Measurements from ENCODE around the gene TIMM10.

The TIMM10 gene

DNA sequence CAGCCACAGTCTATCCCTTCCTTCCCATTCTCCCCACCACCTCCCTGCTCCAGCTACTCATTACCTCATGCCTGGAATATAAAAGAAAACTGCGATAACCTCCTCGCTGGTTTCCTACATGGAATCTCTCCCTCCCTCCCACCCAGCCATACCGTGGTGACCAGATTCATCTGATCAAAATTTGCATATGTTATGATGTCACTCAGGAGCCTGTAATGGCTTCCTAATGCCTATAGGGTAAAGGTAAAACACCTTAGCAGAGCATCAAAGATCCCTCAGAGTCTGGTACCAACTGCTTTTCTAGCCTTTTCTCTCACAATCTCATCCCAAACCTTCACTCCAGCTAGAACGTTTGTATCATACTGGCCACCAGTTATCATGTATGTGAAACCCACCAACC lies 50.6 kb downstream of the TIMM10 start:
- H3K36me3 ChIP-seq (ENCODE audit: control insufficient read depth, insufficient read depth, low read length, severe bottlenecking) = no peaks in the 10 kb centered on the region
- H3K4me1 ChIP-seq (ENCODE audit: control insufficient read depth, insufficient read depth, low read length) = peaks cover 26% of the 10 kb centered on the region
- H3K9ac ChIP-seq (ENCODE audit: low read length) = no peak overlapping the region
- H3K27me3 ChIP-seq (replicated peaks; ENCODE audit: control insufficient read depth, insufficient read depth, low read length) = peaks cover 20% of the 10 kb centered on the region
- no peak for DNase-seq (ENCODE audit: low read depth)
- H3K9me3 ChIP-seq (ENCODE audit: control insufficient read depth, low read length) = no peaks in the 10 kb centered on the region
- no peak overlapping the region for H3K4me3 ChIP-seq (ENCODE audit: low read length)

DNA sequence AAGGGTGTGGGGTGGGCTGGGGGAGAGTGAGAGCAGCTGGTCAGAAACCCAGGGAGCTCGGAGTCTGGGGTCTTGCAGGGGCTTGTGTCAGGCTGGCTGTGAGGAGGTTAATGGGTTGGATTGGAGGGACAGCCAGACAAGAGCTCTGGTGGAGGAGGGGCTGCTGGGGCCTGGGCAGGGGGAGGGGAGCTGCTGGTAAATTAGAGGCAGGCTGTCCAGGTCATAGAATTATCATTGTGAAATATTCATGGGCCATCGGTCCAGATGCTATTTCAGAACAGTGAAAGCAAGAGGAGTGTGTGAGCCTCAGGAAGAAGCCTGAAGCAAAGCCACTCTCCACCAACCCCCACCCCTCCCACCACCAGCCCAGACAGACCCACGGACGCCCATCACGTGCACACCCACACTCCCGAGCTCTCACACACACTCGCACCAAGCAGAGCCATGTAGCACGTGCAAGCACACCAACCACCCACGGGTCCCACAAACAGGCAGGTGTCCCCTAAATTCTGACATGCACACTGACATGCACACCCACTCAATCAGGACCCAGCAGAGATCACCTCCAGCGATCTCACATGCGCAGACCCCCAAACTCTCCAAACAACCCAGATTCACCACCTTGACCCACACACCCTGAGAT lies 51.4 kb downstream of the TIMM10 start:
- H3K4me1 ChIP-seq (ENCODE audit: control insufficient read depth, insufficient read depth, low read length) = peaks cover 25% of the 10 kb centered on the region
- no peak overlapping the region for H3K9ac ChIP-seq (ENCODE audit: low read length)
- no peaks in the 10 kb centered on the region for H3K36me3 ChIP-seq (ENCODE audit: control insufficient read depth, insufficient read depth, low read length, severe bottlenecking)
- peaks cover 23% of the 10 kb centered on the region for H3K27me3 ChIP-seq (replicated peaks; ENCODE audit: control insufficient read depth, insufficient read depth, low read length)
- DNase-seq (ENCODE audit: low read depth) = no peak
- H3K4me3 ChIP-seq (ENCODE audit: low read length) = no peak overlapping the region
- H3K9me3 ChIP-seq (ENCODE audit: control insufficient read depth, low read length) = no peaks in the 10 kb centered on the region
